ENCODE data around the gene KCNAB3. TPM values are rescaled to one million over a fixed set of nuclear protein-coding genes. Genes with fewer than 3 reads are reported as not detected.

The KCNAB3 gene
- total RNA-seq, 1 experiment from 2014 or later, result 0.45 TPM

Other genes starting within 250 kb of the KCNAB3 start
- 28.4 and 40.6 TPM in 2 replicates for gene TP53, start 242.4 kb downstream of the KCNAB3 start, total RNA-seq (2014; rRNA removed; shearing (Covaris generic))
- gene WRAP53, start 241.4 kb downstream of the KCNAB3 start, total RNA-seq (2014; rRNA removed; shearing (Covaris generic)), result 13.8 and 14.2 TPM in 2 replicates
- not detected in 2 replicates for gene EFNB3, start 224.7 kb downstream of the KCNAB3 start, total RNA-seq (2014; rRNA removed; shearing (Covaris generic))
- gene DNAH2, start 212.1 kb downstream of the KCNAB3 start, total RNA-seq (2014; rRNA removed; shearing (Covaris generic)), result not detected in 2 replicates
- gene KDM6B, start 95.6 kb downstream of the KCNAB3 start, total RNA-seq (2014; rRNA removed; shearing (Covaris generic)), result 0.34 and 0.85 TPM in 2 replicates
- gene TMEM88, start 74.8 kb downstream of the KCNAB3 start, total RNA-seq (2014; rRNA removed; shearing (Covaris generic)), result not detected in 2 replicates
- gene NAA38, start 72.3 kb downstream of the KCNAB3 start, total RNA-seq (2014; rRNA removed; shearing (Covaris generic)), result 90.7 and 148 TPM in 2 replicates
- 2.6 and 2.8 TPM in 2 replicates for gene CYB5D1, start 71.9 kb downstream of the KCNAB3 start, total RNA-seq (2014; rRNA removed; shearing (Covaris generic))
- 58.3 and 101 TPM in 2 replicates for gene CHD3, start 41.1 kb downstream of the KCNAB3 start, total RNA-seq (2014; rRNA removed; shearing (Covaris generic))
- gene RNF227, start 13.6 kb downstream of the KCNAB3 start, total RNA-seq (2014; rRNA removed; shearing (Covaris generic)), result 0.42 TPM in 1 of 2 replicates, not detected in the other
- gene TRAPPC1, start 2.1 kb upstream of the KCNAB3 start, total RNA-seq (2014; rRNA removed; shearing (Covaris generic)), result 30.3 and 48.4 TPM in 2 replicates
- 30.9 and 41.4 TPM in 2 replicates for gene CNTROB, start 2.4 kb upstream of the KCNAB3 start, total RNA-seq (2014; rRNA removed; shearing (Covaris generic))
- not detected in 2 replicates for gene GUCY2D, start 72.8 kb upstream of the KCNAB3 start, total RNA-seq (2014; rRNA removed; shearing (Covaris generic))
- gene ALOX15B, start 109.2 kb upstream of the KCNAB3 start, total RNA-seq (2014; rRNA removed; shearing (Covaris generic)), result not detected in 2 replicates
- not detected in 2 replicates for gene ALOX12B, start 157.9 kb upstream of the KCNAB3 start, total RNA-seq (2014; rRNA removed; shearing (Covaris generic))
- not detected in 2 replicates for gene ALOXE3, start 188.7 kb upstream of the KCNAB3 start, total RNA-seq (2014; rRNA removed; shearing (Covaris generic))
- gene HES7, start 194.2 kb upstream of the KCNAB3 start, total RNA-seq (2014; rRNA removed; shearing (Covaris generic)), result not detected in 2 replicates
- gene PER1, start 222.5 kb upstream of the KCNAB3 start, total RNA-seq (2014; rRNA removed; shearing (Covaris generic)), result 1.0 and 8.3 TPM in 2 replicates
- gene VAMP2, start 233.1 kb upstream of the KCNAB3 start, total RNA-seq (2014; rRNA removed; shearing (Covaris generic)), result 2.9 and 9.7 TPM in 2 replicates
- gene TMEM107, start 246.5 kb upstream of the KCNAB3 start, total RNA-seq (2014; rRNA removed; shearing (Covaris generic)), result 11.5 and 15.9 TPM in 2 replicates